H9 (cell line): ENCODE data around the gene TERT. TPM values are rescaled to one million over a fixed set of nuclear protein-coding genes. Genes with fewer than 3 reads are reported as not detected.

Experiments
- DNase-seq: peaks from one replicate; pipeline ENCODE4 v3.0.0-alpha.2; 2017
- H2AFZ ChIP-seq: one replicate; pipeline ENCODE4 v1.6.1; 2013; ENCODE audit warnings: mild to moderate bottlenecking, low read length, control low read depth, moderate library complexity
- H2AK5ac ChIP-seq: 2 replicates; pipeline ENCODE4 v1.6.1; 2013; ENCODE audit warnings: low read length, control low read depth, mixed read lengths; ENCODE audit not compliant: insufficient read length
- H2BK120ac ChIP-seq: one replicate; pipeline ENCODE4 v1.6.1; 2013; ENCODE audit warnings: low read depth, mild to moderate bottlenecking, low read length, control low read depth, inconsistent platforms; ENCODE audit not compliant: poor library complexity, severe bottlenecking
- H2BK12ac ChIP-seq: 2 replicates; pipeline ENCODE4 v1.6.1; 2013; ENCODE audit warnings: low read length, control low read depth, mixed read lengths, low read depth; ENCODE audit not compliant: insufficient read length
- H2BK15ac ChIP-seq: 2 replicates; pipeline ENCODE4 v1.6.1; 2013; ENCODE audit warnings: low read depth, low read length, control low read depth
- H2BK20ac ChIP-seq: one replicate; pipeline ENCODE4 v1.6.1; 2013; ENCODE audit warnings: low read depth, mild to moderate bottlenecking, low read length, control low read depth, inconsistent platforms; ENCODE audit not compliant: poor library complexity, severe bottlenecking
- H2BK5ac ChIP-seq: 2 replicates; pipeline ENCODE4 v1.6.1; 2013; ENCODE audit warnings: low read length, control low read depth, mixed read lengths; ENCODE audit not compliant: insufficient read length
- H3K14ac ChIP-seq: 2 replicates; pipeline ENCODE4 v1.6.1; 2013; ENCODE audit warnings: low read length, control low read depth; ENCODE audit not compliant: insufficient read depth
- H3K18ac ChIP-seq: 2 replicates; pipeline ENCODE4 v1.6.1; 2013; ENCODE audit warnings: low read depth, mild to moderate bottlenecking, mixed read lengths, low read length, control low read depth; ENCODE audit not compliant: insufficient read length
- H3K23ac ChIP-seq: 2 replicates; pipeline ENCODE4 v1.6.1; 2013; ENCODE audit warnings: low read length, control low read depth, mixed read lengths, low read depth; ENCODE audit not compliant: insufficient read length
- H3K23me2 ChIP-seq: 2 replicates; pipeline ENCODE4 v1.6.1; 2013; ENCODE audit warnings: low read depth, mild to moderate bottlenecking, mixed read lengths, low read length, control low read depth; ENCODE audit not compliant: insufficient read length, poor library complexity, severe bottlenecking
- H3K27ac ChIP-seq: 2 replicates; pipeline ENCODE4 v1.5.1; 2013; ENCODE audit warnings: low read length, control low read depth, mixed read lengths, low read depth; ENCODE audit not compliant: insufficient read length
- H3K27me3 ChIP-seq: 2 replicates; pipeline ENCODE4 v1.6.1; 2013; ENCODE audit warnings: low read length, control low read depth, inconsistent platforms; ENCODE audit not compliant: insufficient read depth
- H3K4ac ChIP-seq: 2 replicates; pipeline ENCODE4 v1.6.1; 2013; ENCODE audit warnings: low read depth, mild to moderate bottlenecking, control low read depth, inconsistent platforms, low read length, moderate library complexity
- H3K4me1 ChIP-seq: 2 replicates; pipeline ENCODE4 v1.6.1; 2013; ENCODE audit warnings: low read length, control low read depth, inconsistent platforms; ENCODE audit not compliant: insufficient read depth
- H3K4me2 ChIP-seq: 2 replicates; pipeline ENCODE4 v1.6.1; 2013; ENCODE audit warnings: low read length, control low read depth, mixed read lengths; ENCODE audit not compliant: insufficient read length, insufficient read depth
- H3K56ac ChIP-seq: 2 replicates; pipeline ENCODE4 v1.6.1; 2013; ENCODE audit warnings: low read depth, mild to moderate bottlenecking, mixed read lengths, low read length, control low read depth; ENCODE audit not compliant: insufficient read length
- H3K79me1 ChIP-seq: 2 replicates; pipeline ENCODE4 v1.6.1; 2013; ENCODE audit warnings: low read depth, mild to moderate bottlenecking, moderate library complexity, low read length, control low read depth, inconsistent platforms; ENCODE audit not compliant: insufficient read depth, poor library complexity, severe bottlenecking
- H3K79me2 ChIP-seq: 2 replicates; pipeline ENCODE4 v1.6.1; 2013; ENCODE audit warnings: low read length, control low read depth, inconsistent platforms; ENCODE audit not compliant: insufficient read depth
- H3K9ac ChIP-seq: 2 replicates; pipeline ENCODE4 v1.6.1; 2013; ENCODE audit warnings: low read length, control low read depth, mixed read lengths; ENCODE audit not compliant: insufficient read length; ENCODE audit errors: extremely low read depth
- H3K9me3 ChIP-seq: one replicate; pipeline ENCODE4 v1.6.1; 2013; ENCODE audit warnings: low read depth, low read length, inconsistent platforms; ENCODE audit not compliant: control insufficient read depth
- H3T11ph ChIP-seq: one replicate; pipeline ENCODE4 v1.6.1; 2013; ENCODE audit warnings: mild to moderate bottlenecking, low read length, control low read depth, inconsistent platforms
- H4K20me1 ChIP-seq: one replicate; pipeline ENCODE4 v1.6.1; 2013; ENCODE audit not compliant: control insufficient read depth, insufficient read length, insufficient read depth
- H4K5ac ChIP-seq: 2 replicates; pipeline ENCODE4 v1.6.1; 2013; ENCODE audit warnings: low read depth, mild to moderate bottlenecking, mixed read lengths, low read length, control low read depth; ENCODE audit not compliant: insufficient read length
- H4K8ac ChIP-seq: replicated peaks from 2 replicates; pipeline ENCODE4 v1.6.1; 2013; ENCODE audit warnings: low read length, control low read depth, mixed read lengths, low read depth; ENCODE audit not compliant: insufficient read length
- H4K91ac ChIP-seq: 2 replicates; pipeline ENCODE4 v1.6.1; 2013; ENCODE audit warnings: low read depth, mild to moderate bottlenecking, moderate library complexity, mixed read lengths, low read length, control low read depth; ENCODE audit not compliant: insufficient read length
- H3K27ac Mint-ChIP-seq, 3 experiments: 2 replicates in 2 of 3; 3 replicates in 1 of 3; pipeline ENCODE4 v1.8.0; 2020 to 2021; ENCODE audit warnings: mixed read lengths in 3 of 3, mild to moderate bottlenecking in 1 of 3, moderate library complexity in 1 of 3
- H3K27me3 Mint-ChIP-seq: 2 replicates; pipeline ENCODE4 v1.8.0; 2021; ENCODE audit warnings: low read depth, mild to moderate bottlenecking, moderate library complexity, mixed read lengths
- H3K36me3 Mint-ChIP-seq, 3 experiments: 2 replicates in 2 of 3; 3 replicates in 1 of 3; pipeline ENCODE4 v1.8.0; 2020 to 2021; ENCODE audit warnings: low read depth in 3 of 3, mixed read lengths in 3 of 3; ENCODE audit not compliant: insufficient read depth in 1 of 3
- H3K4me1 Mint-ChIP-seq, 2 experiments: 2 replicates each; pipeline ENCODE4 v1.8.0; 2020; ENCODE audit warnings: mixed read lengths in 2 of 2
- H3K4me3 Mint-ChIP-seq, 2 experiments: 2 replicates in 1 of 2; 3 replicates in 1 of 2; pipeline ENCODE4 v1.8.0; 2020 to 2021; ENCODE audit warnings: mild to moderate bottlenecking in 2 of 2, mixed read lengths in 2 of 2, moderate library complexity in 1 of 2
- H3K9me3 Mint-ChIP-seq, 2 experiments: 2 replicates in 1 of 2; 3 replicates in 1 of 2; pipeline ENCODE4 v1.8.0; 2020; ENCODE audit warnings: mild to moderate bottlenecking in 2 of 2, mixed read lengths in 2 of 2, moderate library complexity in 1 of 2
- CTCF ChIP-seq: fragments of 200-600 bp; sonication (generic); conservative IDR thresholded peaks from 3 replicates; pipeline ENCODE4 v1.8.0; 2021; ENCODE audit warnings: antibody characterized with exemption, mild to moderate bottlenecking
- WGBS: extraction: QIAGEN DNeasy Blood & Tissue Kit; methylation state at CpG from one replicate; pipeline ENCODE4 v1.1.7; 2013; ENCODE audit warnings: missing lambda C conversion rate, low lambda C conversion rate, mixed read lengths; ENCODE audit not compliant: insufficient read length; ENCODE audit errors: extremely low coverage; 5-methylcytosine and 5-hydroxymethylcytosine counted together
- total RNA-seq: library from RNA; stranded (reverse); gene quantifications from 2 replicates; pipeline ENCODE4 v1.2.1, GENCODE V29; 2021

TERT gene
- total RNA-seq, 1 experiment from 2014 or later: 15.5 TPM

GRCh38 chr5:1207555-1207954 is 87.3 kb downstream of the TERT start:
- H3K9ac ChIP-seq: no peak overlapping the region
- H3K27ac ChIP-seq: no peak overlapping the region
- H3K79me2 ChIP-seq: no peaks in the 10 kb centered on the region
- no peak overlapping the region for H3K4ac ChIP-seq
- peaks cover 8% of the 10 kb centered on the region for H3K27me3 Mint-ChIP-seq
- no peak overlapping the region for H3K4me2 ChIP-seq
- no peak overlapping the region for H4K91ac ChIP-seq
- H3T11ph ChIP-seq: no peak overlapping the region
- TF ChIP-seq CTCF: no peak
- peaks cover 9 to 16% of the 10 kb centered on the region in 2 experiments for H3K4me1 Mint-ChIP-seq
- no peak overlapping the region for H3K14ac ChIP-seq
- H4K8ac ChIP-seq: no peak overlapping the region
- no peak overlapping the region for H2AK5ac ChIP-seq
- H3K4me1 ChIP-seq: no peaks in the 10 kb centered on the region
- no peak overlapping the region for H2BK120ac ChIP-seq
- H2BK15ac ChIP-seq: no peak overlapping the region
- no peak overlapping the region for H3K4me3 Mint-ChIP-seq
- no peaks in the 10 kb centered on the region for H3K23me2 ChIP-seq
- H2BK12ac ChIP-seq: no peak overlapping the region
- H2BK20ac ChIP-seq: no peak overlapping the region
- H2BK5ac ChIP-seq: no peak overlapping the region
- H3K27ac Mint-ChIP-seq: no peak overlapping the region
- peaks cover 0 to 6% of the 10 kb centered on the region in 2 experiments; a peak in 2 of 5 replicates for H3K9me3 Mint-ChIP-seq
- no peak overlapping the region for H3K18ac ChIP-seq
- no peak overlapping the region for H2AFZ ChIP-seq
- H3K79me1 ChIP-seq: no peaks in the 10 kb centered on the region
- H3K56ac ChIP-seq: no peak overlapping the region
- H3K36me3 Mint-ChIP-seq: no peaks in the 10 kb centered on the region
- H3K9me3 ChIP-seq: no peaks in the 10 kb centered on the region
- no peak overlapping the region for H3K23ac ChIP-seq
- H4K20me1 ChIP-seq: peaks cover 3% of the 10 kb centered on the region
- no peak overlapping the region for H4K5ac ChIP-seq
- H3K27me3 ChIP-seq: no peaks in the 10 kb centered on the region
- no CpG with 5 or more reads among the region's 6 CpGs for WGBS
- DNase-seq: no peak
